Loucy (cell line): ENCODE results near the gene APPBP2.

Source experiments
- CTCF ChIP-seq: fragments of 200-600 bp; sonication (generic); conservative IDR thresholded peaks from 2 replicates; pipeline ENCODE4 v1.5.1; 2014; ENCODE audit warnings: mild to moderate bottlenecking, antibody characterized with exemption, low read length
- EZH2phosphoT487 ChIP-seq: fragments of 200-600 bp; IDR thresholded peaks from 2 replicates; pipeline ENCODE4 v1.6.1; 2018; ENCODE audit warnings: antibody characterized with exemption, mild to moderate bottlenecking, moderate library complexity, borderline replicate concordance

- TF ChIP-seq CTCF (no peak), EZH2phosphoT487 (no peak)
Observed at GRCh38 chr17:60542071-60542470, 16.0 kb upstream of the APPBP2 start.
